Esophagus muscularis mucosa (tissue), 4 donors: ENCODE data around the gene JARID2. TPM values are rescaled to one million over a fixed set of nuclear protein-coding genes. Genes with fewer than 3 reads are reported as not detected.
A peak's percentile ranks its signal among the peaks of the same experiment; 100 is the strongest.

Source experiments
- DNase-seq: peaks from one replicate; pipeline ENCODE4 v3.0.0-alpha.2; 2017; ENCODE audit errors: extremely low spot score
- H3K27ac ChIP-seq, 4 donors: fragments of 200-600 bp; sonication (generic); replicated peaks in 1 of 4; 1 replicate in 3 of 4; 2 replicates in 1 of 4; pipeline ENCODE4 v1.5.1; 2016 to 2019; ENCODE audit warnings: mild to moderate bottlenecking in 1 of 4
- H3K27me3 ChIP-seq, 4 donors: fragments of 200-600 bp; sonication (generic); one replicate each; pipeline versions ENCODE4 v1.5.1 to v1.6.0; 2016 to 2019
- H3K36me3 ChIP-seq, 4 donors: fragments of 200-600 bp; sonication (generic); one replicate each; pipeline ENCODE4 v1.5.1; 2016 to 2019
- H3K4me1 ChIP-seq, 4 donors: fragments of 200-600 bp; sonication (generic); one replicate each; pipeline ENCODE4 v1.5.1; 2016 to 2019
- H3K4me3 ChIP-seq, 4 donors: fragments of 200-600 bp; sonication (generic); 1 replicate in 2 of 4; 2 replicates in 2 of 4; pipeline ENCODE4 v1.5.1; 2016 to 2019; ENCODE audit warnings: mild to moderate bottlenecking in 4 of 4, moderate library complexity in 1 of 4
- H3K9me3 ChIP-seq, 4 donors: fragments of 200-600 bp; sonication (generic); 1 replicate in 3 of 4; 2 replicates in 1 of 4; pipeline ENCODE4 v1.5.1; 2016 to 2019
- EP300 ChIP-seq: sonication (generic); formaldehyde crosslinking; IDR thresholded peaks from one replicate; pipeline ENCODE4 v1.6.1; 2017; ENCODE audit warnings: antibody characterized with exemption
- POLR2A ChIP-seq: fragments of 450-650 bp; IDR thresholded peaks from one replicate; pipeline ENCODE4 v1.6.1; 2017; ENCODE audit warnings: antibody characterized with exemption, moderate library complexity, mild to moderate bottlenecking, low read depth
- POLR2AphosphoS5 ChIP-seq, 2 donors: sonication (generic); formaldehyde crosslinking; IDR thresholded peaks; one replicate each; pipeline ENCODE4 v1.6.1; 2017; ENCODE audit warnings: antibody characterized with exemption in 2 of 2
- WGBS: methylation state at CpG from one replicate; pipeline ENCODE4 v1.1.5; 2018; 5-methylcytosine and 5-hydroxymethylcytosine counted together
- intact Hi-C: fragments of 100-400 bp; cut with DNase I; formaldehyde crosslinking; loops from one replicate; pipeline ENCODE4 v1.15.1; 2023
- total RNA-seq, 4 donors: library from RNA; depleted of rRNA; stranded (reverse); fragments of >200 nt; gene quantifications; one replicate each; pipeline versions ENCODE4 v1.1.0 to v1.2.1, GENCODE V29; 2016
- TF ChIP-seq, protein P1 (sequence below), 3 experiments: fragments of 200-600 bp in 2 of 3; fragments of 450-650 bp in 1 of 3; sonication (generic) in 2 of 3; IDR thresholded peaks; one replicate each; pipeline ENCODE4 v1.5.1; 2017 to 2019; ENCODE audit warnings: antibody characterized with exemption in 3 of 3, mild to moderate bottlenecking in 2 of 3, moderate library complexity in 1 of 3

The JARID2 gene
- total RNA-seq, 4 donors from 2014 or later = 5.8 to 10.4 (median 8.1) TPM

- no peaks in the 10 kb centered on the region for H3K9me3 ChIP-seq
- WGBS = 98% methylated on average over 4 of the region's 4 CpGs
- H3K36me3 ChIP-seq = no peaks in the 10 kb centered on the region
Observed at GRCh38 chr6:15460110-15460727, 214.3 kb downstream of the JARID2 start.

DNA sequence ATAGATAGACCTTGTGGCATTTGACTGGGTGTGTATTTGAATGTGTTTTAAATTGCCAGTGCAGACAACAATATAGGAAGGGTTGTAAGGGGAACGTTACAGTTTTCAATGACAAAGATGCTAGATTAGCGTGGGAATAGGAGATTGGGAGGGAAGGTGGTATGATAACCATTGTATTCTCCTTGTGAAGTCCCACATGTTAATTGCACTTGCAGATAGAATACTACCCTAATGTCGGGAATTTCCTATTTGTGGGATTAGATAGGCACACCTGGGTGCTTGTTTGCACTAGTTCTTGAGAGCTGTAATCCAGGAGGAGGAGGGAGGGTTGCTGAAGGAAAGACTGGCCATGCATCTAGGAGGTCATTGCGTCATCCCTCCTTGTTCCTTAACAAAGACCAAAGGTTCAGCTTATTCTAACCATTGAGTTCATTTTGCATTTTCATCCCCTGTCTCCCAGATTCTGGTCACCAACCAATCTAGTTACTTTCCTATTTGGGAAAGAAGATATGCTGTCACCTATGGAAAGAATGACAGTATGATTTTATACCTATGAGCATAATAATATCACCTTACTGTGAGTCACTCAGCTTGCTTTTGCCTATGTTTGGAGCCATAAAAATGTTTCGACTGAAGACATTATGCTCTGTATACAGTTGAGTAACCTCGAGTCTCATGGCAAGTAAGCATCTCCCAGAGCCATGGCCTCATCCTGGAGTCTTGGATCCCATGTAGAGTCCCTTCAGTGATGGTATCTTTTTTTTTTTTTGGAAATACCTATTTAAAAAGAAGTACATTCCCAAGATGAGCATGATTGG is 215.5 kb downstream of the JARID2 start:
- TF ChIP-seq POLR2A = no peak
- no peak for TF ChIP-seq POLR2AphosphoS5 (IDR thresholded peaks at IDR 0.05)
- no peak for TF ChIP-seq EP300
- TF ChIP-seq, protein P1, sequence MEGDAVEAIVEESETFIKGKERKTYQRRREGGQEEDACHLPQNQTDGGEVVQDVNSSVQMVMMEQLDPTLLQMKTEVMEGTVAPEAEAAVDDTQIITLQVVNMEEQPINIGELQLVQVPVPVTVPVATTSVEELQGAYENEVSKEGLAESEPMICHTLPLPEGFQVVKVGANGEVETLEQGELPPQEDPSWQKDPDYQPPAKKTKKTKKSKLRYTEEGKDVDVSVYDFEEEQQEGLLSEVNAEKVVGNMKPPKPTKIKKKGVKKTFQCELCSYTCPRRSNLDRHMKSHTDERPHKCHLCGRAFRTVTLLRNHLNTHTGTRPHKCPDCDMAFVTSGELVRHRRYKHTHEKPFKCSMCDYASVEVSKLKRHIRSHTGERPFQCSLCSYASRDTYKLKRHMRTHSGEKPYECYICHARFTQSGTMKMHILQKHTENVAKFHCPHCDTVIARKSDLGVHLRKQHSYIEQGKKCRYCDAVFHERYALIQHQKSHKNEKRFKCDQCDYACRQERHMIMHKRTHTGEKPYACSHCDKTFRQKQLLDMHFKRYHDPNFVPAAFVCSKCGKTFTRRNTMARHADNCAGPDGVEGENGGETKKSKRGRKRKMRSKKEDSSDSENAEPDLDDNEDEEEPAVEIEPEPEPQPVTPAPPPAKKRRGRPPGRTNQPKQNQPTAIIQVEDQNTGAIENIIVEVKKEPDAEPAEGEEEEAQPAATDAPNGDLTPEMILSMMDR (IDR thresholded peaks at IDR 0.05) = no peak

More at GRCh38 chr6:15460110-15460727, 214.3 kb downstream of the JARID2 start:
- TF ChIP-seq, protein P1 (IDR thresholded peaks at IDR 0.05) = no peak
- no peak for TF ChIP-seq POLR2AphosphoS5 (IDR thresholded peaks at IDR 0.05)
- no peak for TF ChIP-seq EP300
- TF ChIP-seq POLR2A = no peak
- Histone ChIP-seq H3K4me1 (peaks cover 26 to 63% (median 48%) of the 10 kb centered on the region in 4 donors), H3K4me3 (no peak overlapping the region), H3K27ac (no peak overlapping the region), H3K27me3 (no peaks in the 10 kb centered on the region)
- intact Hi-C loops = no loop called here
- no peak for DNase-seq

DNA sequence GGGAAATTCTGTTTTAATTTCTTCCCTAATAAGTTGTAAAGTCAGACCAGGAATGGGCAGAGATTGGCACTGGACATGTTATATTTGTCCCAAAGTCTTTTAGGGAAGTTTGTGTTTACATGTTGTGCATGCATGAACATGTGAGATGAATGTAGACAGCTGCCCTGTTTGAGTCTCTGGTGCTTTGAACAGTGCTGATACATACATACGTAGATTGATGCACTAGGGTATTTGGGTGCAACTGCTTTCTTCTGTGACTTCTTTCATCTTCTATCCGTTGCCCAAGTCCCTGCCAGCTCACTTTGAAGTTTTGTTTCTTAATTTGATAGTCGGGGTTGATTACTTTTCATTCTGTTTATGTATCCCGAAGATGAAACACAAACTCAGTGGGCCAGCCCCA is 216.4 kb downstream of the JARID2 start:
- H3K27me3 ChIP-seq = no peaks in the 10 kb centered on the region
- H3K36me3 ChIP-seq = no peaks in the 10 kb centered on the region
- H3K4me1 ChIP-seq = peaks cover 26 to 45% (median 36%) of the 10 kb centered on the region in 4 donors
- H3K9me3 ChIP-seq = no peaks in the 10 kb centered on the region
- no peak for TF ChIP-seq POLR2AphosphoS5 (IDR thresholded peaks at IDR 0.05)
- TF ChIP-seq EP300 = no peak
- TF ChIP-seq, protein P1 (IDR thresholded peaks at IDR 0.05) = no peak
- no peak for TF ChIP-seq POLR2A
- H3K27ac ChIP-seq = no peak overlapping the region
- 68% methylated on average over 4 of the region's 4 CpGs for WGBS
- intact Hi-C loops = no loop called here
- no peak overlapping the region for H3K4me3 ChIP-seq
- DNase-seq = no peak

More for the DNA sequence above, 215.5 kb downstream of the JARID2 start:
- Histone ChIP-seq H3K27me3 (no peaks in the 10 kb centered on the region), H3K4me3 (no peak overlapping the region), H3K4me1 (peaks cover 26 to 54% (median 41%) of the 10 kb centered on the region in 4 donors), H3K27ac (no peak overlapping the region), H3K9me3 (no peaks in the 10 kb centered on the region), H3K36me3 (no peaks in the 10 kb centered on the region)
- no peak for DNase-seq
- 97% methylated on average over 6 of the region's 6 CpGs for whole genome bisulfite sequencing
- intact Hi-C loops = no loop called here

GRCh38 chr6:15462717-15463525 is 217.1 kb downstream of the JARID2 start:
- H3K27ac ChIP-seq = peak overlapping the region in 1 of 4 donors; percentile 6
- TF ChIP-seq, protein P1 (IDR thresholded peaks at IDR 0.05) = no peak
- no peak for TF ChIP-seq EP300
- TF ChIP-seq POLR2AphosphoS5 (IDR thresholded peaks at IDR 0.05) = no peak
- no peak for TF ChIP-seq POLR2A
- H3K27me3 ChIP-seq = no peaks in the 10 kb centered on the region
- no peak overlapping the region for H3K4me3 ChIP-seq
- peaks cover 21 to 38% (median 32%) of the 10 kb centered on the region in 4 donors for H3K4me1 ChIP-seq
- H3K36me3 ChIP-seq = no peaks in the 10 kb centered on the region
- no peaks in the 10 kb centered on the region for H3K9me3 ChIP-seq
- intact Hi-C loops = no loop called here
- 61% methylated on average over 8 of the region's 8 CpGs for WGBS
- DNase-seq = no peak
